ENCODE data around the gene RGS3.
"Not testable (repeated sequence)": the region's sequence is repeated elsewhere in the genome, so short reads cannot be mapped to it uniquely, and the experiment has no call there.

The RGS3 gene

GRCh38 chr9:113543296-113543981, 79.9 kb downstream of the RGS3 start:
- DNase-seq (ENCODE audit: insufficient read length, low spot score) (no peak), FAIRE-seq (no peak)

DNA sequence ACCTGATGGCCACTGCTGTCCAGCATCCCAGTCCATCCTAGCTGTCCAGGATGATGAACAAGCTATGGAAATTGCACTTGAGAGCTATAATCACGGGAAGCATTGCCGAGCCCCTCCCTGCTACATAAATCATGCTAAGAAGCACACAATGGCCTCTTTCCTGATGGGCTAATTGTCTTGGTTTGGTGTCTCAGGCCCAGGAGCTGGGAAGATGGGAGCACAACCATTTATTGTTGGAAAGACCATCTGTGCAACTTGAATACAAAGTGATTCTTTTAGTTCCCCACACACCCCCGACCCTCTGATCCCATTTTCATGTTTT, 80.4 kb downstream of the RGS3 start:
- FAIRE-seq (no peak), DNase-seq (ENCODE audit: insufficient read length, low spot score) (no peak)

DNA sequence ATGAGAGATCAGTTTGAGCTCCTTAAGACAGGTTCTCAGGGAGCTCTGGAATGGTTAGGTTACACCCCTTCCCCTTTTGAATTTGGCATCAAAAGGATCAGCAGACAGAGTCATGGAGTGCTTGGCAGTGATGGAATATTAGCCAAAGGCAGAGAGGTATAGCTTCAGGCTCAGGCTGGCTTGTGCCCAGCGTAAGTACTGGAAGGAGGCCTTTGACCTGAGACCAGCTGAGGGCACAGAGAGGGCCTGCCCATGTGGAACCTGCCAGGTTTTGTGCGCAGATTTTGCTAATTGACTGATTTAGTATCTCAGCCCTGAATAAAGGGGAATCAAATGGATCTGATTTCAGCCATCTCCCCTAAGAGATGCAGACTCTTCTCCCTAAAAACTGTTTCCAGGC, 81.5 kb downstream of the RGS3 start:
- DNase-seq (ENCODE audit: insufficient read length, low spot score) (no peak), FAIRE-seq (no peak)

DNA sequence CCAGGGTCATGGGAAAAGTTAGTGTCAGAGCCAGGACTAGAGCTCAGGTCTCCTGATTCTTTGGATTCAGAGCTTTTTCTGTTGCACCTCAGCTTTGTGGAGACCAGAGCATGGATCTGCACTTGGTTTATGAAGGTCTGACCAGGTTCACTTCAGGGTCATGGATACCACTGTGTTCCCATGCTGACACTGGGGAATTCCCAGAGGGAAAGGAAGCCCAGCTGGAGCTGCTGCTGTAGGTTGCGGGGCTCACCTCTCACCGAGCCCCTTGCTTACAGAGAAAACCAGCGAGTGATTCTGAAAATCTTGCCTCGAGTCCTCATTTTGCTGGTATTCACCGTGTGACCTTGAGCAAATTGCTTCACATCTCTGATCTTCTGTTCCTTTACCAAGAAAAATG, 83.0 kb downstream of the RGS3 start:
- FAIRE-seq (no peak), DNase-seq (ENCODE audit: insufficient read length, low spot score) (no peak)

DNA sequence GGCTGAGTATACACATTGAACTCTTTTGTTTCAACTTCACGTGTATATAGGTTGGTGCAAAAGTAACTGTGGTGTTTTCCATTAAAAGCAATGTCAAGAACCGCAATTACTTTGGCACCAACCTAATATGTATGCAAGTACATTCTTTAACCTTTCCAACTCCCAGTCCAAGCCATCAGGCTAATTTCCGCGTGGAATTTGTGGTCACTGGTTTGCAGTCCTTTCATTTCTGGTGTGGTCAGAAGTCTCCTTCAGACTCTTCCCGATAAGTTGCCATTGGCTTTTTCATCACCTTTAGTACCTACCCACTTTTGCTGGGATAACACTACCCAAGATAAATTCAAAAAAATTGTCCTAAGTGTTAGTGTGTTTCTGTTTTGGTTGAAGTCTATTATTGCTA, 84.0 kb downstream of the RGS3 start:
- no peak for DNase-seq (ENCODE audit: insufficient read length, low spot score)
- FAIRE-seq = no peak

DNA sequence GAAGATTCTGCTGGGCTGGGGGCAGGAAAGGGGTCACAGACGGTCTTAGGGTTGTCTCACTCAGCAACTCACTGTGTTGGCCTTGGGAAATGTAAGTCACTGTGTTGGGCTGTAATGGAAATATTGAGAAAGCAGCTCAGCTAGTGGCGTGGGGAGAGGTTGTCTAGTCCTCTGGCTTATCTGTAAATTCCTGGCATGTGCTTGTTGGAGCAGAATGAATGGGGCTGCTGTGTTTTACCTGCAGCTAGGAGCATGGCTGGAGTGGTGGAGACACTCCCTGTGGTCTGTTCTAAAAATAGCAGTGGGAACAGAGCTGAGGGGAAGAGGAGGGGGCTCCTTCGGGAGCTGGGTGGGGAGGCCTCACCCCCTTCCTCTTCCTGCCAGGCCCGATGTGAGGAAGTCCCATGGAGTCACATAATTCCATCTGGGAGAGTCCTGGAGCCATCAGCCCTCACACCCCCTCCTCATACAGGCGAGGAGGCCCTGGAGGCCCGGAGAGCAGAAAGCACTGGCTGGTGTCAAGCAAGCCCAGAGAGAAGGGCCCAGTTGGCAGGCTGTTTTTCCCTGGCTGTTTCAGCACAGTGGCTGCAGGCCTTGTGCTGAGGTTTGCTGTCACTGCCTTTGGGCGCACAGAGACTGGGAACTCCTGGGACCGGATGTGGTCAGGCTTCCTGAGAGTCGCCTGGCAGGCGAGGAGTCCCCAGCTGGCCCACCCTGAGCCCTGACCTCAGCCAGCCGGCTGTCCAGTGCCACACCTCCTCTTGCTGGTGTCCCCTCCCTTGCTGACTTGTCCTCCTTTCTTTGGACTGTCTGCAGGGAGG, 84.9 kb downstream of the RGS3 start:
- FAIRE-seq = no peak
- DNase-seq (ENCODE audit: insufficient read length, low spot score) = no peak

DNA sequence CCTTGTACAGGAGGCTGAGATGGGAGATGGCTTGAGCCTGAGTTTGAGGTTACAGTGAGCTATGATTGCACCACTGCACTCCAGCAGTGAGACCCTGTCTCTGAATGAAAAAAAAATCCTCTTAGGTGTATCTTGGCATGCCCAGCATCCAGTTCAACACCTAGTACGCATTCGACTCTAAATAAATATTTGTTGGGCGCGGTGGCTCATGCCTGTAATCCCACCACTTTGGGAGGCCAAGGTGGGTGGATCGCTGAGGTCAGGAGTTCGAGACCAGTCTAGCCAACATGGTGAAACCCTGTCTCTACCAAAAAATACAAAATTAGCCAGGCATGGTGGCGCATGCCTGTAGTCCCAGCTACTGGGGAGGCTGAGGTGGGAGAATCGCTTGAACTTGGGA, 86.4 kb downstream of the RGS3 start:
- not testable (repeated sequence) for DNase-seq (ENCODE audit: insufficient read length, low spot score); FAIRE-seq

GRCh38 chr9:113556877-113557593, 93.5 kb downstream of the RGS3 start:
- DNase-seq (ENCODE audit: insufficient read length, low spot score) (no peak), FAIRE-seq (no peak)

GRCh38 chr9:113558632-113559502, 95.3 kb downstream of the RGS3 start:
- DNase-seq (ENCODE audit: insufficient read length, low spot score) (no peak), FAIRE-seq (no peak)

DNA sequence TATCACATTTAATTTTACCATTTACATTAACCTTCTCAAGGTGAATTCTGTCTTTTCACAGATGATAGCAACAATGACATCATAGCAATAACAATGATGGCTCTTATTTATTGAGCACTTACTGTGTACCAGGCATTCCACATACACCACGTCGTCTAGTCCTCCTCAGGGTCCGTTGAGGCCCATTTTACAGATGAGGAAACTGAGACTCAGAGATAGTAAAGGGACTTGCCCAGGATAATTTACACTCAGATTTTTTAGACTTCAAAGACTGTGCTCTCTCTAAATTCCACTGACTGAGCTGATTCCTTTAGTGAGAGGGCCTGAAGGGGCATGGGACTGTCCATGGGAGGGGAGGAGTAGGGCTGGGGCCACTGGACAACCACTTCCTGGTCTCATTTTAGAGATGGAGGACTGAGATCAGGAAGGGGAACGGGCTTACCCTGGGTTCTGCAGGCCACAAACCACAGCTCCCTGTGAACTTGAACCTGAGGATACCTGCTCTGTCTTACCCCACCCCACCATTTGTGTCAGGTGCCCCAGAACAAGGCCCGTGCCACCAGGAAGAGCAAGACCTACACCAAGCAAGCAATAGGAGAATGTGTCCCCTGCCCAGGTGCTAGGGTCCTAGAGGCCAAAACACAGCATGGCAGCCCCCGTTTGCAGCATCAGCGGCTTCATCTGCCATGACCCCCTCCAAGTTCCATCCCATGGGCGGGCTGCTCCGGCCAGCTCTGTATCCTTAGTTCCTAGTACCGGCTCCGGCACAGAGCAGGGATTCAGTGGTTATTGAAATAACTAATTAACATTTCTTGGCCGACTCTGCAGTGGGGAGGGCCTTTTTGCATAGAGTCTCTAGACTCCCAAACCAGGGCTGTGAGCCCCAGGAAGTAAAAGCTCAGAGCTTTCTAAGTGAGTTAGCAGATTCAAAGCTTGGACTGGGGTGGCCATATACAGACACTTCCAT, 96.6 kb downstream of the RGS3 start:
- no peak for DNase-seq (ENCODE audit: insufficient read length, low spot score)
- no peak for FAIRE-seq

GRCh38 chr9:113562653-113563381, 99.3 kb downstream of the RGS3 start:
- no peak for FAIRE-seq

DNA sequence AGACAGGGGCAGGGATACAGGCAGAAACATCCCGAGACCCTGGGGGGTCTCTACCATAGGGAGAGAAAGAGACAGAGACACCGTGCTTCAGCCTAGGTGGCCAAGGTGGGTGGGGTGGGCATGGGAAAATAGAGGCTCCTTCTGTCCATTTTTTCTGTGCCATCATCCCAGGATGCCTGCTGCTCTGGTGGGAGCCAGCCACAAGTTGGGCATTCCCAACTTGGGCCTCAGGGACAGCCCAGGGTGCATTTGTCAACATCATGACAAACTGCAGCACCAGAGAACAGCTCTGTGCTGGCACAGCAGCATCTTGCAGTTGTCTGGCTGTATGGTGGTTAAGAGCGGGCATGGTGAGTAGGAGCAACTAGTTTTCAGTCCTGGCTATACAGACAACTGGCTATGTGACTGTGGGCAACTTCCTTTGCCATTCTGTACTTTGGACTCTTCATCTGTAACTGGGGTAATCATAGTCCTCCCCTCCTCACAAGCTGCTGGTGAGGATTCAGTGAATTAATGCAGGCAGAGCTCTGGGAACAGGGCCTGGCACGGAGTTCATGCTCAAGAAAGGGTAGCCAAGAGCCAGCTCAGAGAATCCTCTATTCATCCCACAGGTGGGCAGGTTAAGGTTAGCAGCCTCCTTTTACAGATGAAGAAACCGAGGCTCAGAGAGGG, 100.4 kb downstream of the RGS3 start:
- FAIRE-seq = no peak
- no peak for DNase-seq (ENCODE audit: insufficient read length, low spot score)

More at GRCh38 chr9:113562653-113563381, 99.3 kb downstream of the RGS3 start:
- no peak for DNase-seq (ENCODE audit: insufficient read length, low spot score)

DNA sequence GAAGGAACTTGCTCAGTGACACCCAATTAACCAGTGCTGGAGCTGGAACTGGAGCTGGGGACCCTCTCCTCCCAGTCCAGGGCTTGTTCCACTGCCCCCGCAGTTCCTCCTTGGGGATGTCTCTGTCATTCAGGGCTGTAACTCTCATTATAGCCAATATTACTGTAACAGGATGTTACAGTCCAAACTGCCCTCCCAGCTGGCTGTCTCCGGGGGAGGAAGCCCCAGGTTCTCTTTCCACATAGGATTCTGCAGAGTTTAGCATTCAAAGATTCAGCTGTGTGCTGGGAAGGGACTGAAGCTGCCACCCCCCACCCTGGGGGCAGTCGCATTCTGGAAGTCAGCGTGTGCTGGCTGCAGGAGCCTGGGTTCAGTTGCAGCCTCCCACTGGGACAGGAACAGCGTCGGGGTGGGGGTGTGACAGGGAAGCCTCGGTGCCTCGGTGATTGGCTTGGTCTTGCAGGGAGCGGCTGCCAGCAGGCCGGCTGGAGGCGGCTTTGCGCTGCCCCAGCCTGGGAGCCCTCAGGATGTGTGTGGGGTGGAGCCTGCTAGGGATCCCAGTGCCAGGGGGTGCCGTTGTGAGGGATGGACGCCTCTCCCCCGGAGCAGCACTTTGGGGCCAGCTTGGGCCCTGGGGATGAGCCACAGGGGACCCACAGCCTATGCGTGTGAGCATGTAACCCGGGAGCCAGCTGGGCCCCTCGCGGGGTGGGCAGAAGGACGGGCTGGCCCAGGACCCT, 101.1 kb downstream of the RGS3 start:
- DNase-seq (ENCODE audit: insufficient read length, low spot score) (no peak), FAIRE-seq (no peak)

GRCh38 chr9:113566016-113566711, 102.6 kb downstream of the RGS3 start:
- FAIRE-seq (no peak), DNase-seq (ENCODE audit: insufficient read length, low spot score) (no peak)

DNA sequence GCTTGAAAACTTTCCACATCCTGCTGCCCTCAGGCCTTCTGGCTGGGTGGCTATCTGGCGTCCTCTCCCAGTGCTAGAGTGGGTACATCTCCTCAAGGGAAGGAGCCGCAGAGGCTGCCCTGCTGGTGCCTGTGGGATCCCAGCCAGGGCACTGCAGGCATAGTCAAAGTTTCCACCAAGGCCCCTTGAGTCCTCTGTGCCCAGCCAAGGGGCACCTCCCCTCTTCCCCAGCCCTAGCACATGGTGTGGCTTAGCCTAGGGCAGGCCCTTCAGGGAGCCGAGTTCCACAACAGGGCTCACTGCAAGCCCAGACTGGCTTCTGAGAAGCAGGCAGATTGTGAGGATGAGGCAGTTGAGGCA, 103.2 kb downstream of the RGS3 start:
- DNase-seq (ENCODE audit: insufficient read length, low spot score) (no peak), FAIRE-seq (no peak)

DNA sequence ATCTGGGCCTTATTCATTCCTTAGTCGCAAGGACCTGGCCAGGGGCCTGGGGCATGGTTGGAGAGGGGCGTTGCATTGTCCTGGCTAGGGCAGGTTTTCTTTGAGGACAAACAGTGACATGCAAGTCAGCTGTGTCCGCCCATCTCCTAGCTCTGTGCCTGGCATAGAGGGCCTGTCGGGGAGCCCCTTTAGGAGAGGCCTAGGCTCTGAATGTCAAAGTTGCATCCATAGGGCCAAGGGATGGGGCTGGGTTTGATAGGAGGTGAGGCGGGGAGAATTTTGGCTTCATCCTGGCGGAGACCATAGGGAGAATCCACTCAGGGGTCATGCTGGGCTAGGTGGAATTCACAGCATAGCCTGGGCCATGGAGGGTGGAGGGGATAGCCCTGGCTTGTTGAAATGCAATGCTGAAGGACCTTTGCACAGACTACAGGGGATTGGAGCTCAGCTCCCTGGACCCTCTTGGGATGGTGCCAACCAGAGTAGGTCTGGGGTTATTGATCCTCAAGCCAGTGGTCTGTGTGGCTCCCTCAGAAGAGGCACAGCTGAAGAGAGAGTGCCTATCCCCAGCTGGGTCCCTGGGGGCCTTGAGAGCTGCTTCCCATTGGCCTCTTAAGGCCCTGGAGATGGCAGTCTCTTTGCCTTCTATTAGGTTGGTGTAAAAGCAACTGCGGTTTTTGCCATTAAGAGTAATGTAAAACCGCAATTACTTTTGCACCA, 104.0 kb downstream of the RGS3 start:
- DNase-seq (ENCODE audit: insufficient read length, low spot score) = no peak
- no peak for FAIRE-seq

GRCh38 chr9:113568081-113568435, 104.5 kb downstream of the RGS3 start:
- DNase-seq (ENCODE audit: insufficient read length, low spot score) (no peak), FAIRE-seq (no peak)
